HG03064 (cell line): Measurements from ENCODE around the gene ASB15.

Experiments
- ATAC-seq: cut with Tn5 transposase; IDR thresholded peaks from one replicate; pipeline ENCODE4 v1.9.1; 2021; ENCODE audit warnings: low read depth; ENCODE audit not compliant: unreplicated experiment

ASB15 gene

GRCh38 chr7:123661765-123662164 lies 60.1 kb downstream of the ASB15 start:
- no peak for ATAC-seq

GRCh38 chr7:123662293-123662692 lies 60.7 kb downstream of the ASB15 start:
- no peak for ATAC-seq

- no peak for ATAC-seq
These were observed 61.1 kb downstream of the ASB15 start for GRCh38 chr7:123662755-123663154.

- no peak for ATAC-seq
These were observed 61.6 kb downstream of the ASB15 start for GRCh38 chr7:123663200-123663599.

GRCh38 chr7:123665157-123665556 lies 63.5 kb downstream of the ASB15 start:
- no peak for ATAC-seq

- ATAC-seq = no peak
These were observed 64.3 kb downstream of the ASB15 start for GRCh38 chr7:123665896-123666295.

GRCh38 chr7:123666492-123666891 lies 64.9 kb downstream of the ASB15 start:
- ATAC-seq = no peak

- no peak for ATAC-seq
These were observed 67.9 kb downstream of the ASB15 start for GRCh38 chr7:123669485-123669884.

- ATAC-seq = no peak
These were observed 71.6 kb downstream of the ASB15 start for GRCh38 chr7:123673137-123673732.

GRCh38 chr7:123673752-123674398 lies 72.3 kb downstream of the ASB15 start:
- ATAC-seq = no peak

GRCh38 chr7:123674399-123675180 lies 73.0 kb downstream of the ASB15 start:
- ATAC-seq = no peak

- ATAC-seq = no peak
These were observed 73.5 kb downstream of the ASB15 start for GRCh38 chr7:123675181-123675473.

- no peak for ATAC-seq
These were observed 75.6 kb downstream of the ASB15 start for GRCh38 chr7:123677061-123677715.

GRCh38 chr7:123679614-123680013 lies 78.0 kb downstream of the ASB15 start:
- no peak for ATAC-seq

- no peak for ATAC-seq
These were observed 79.0 kb downstream of the ASB15 start for GRCh38 chr7:123680580-123680979.

- no peak for ATAC-seq
These were observed 79.9 kb downstream of the ASB15 start for GRCh38 chr7:123681561-123681960.

GRCh38 chr7:123682690-123683089 lies 81.1 kb downstream of the ASB15 start:
- ATAC-seq = peak; percentile 58

- no peak for ATAC-seq
These were observed 85.5 kb downstream of the ASB15 start for GRCh38 chr7:123687161-123687560.

GRCh38 chr7:123687727-123688126 lies 86.1 kb downstream of the ASB15 start:
- no peak for ATAC-seq
